GM21528 (cell line): ENCODE measurements around the gene FKBP3.
"Not testable (repeated sequence)": the region's sequence is repeated elsewhere in the genome, so short reads cannot be mapped to it uniquely, and the experiment has no call there.

Experiments
- ATAC-seq: cut with Tn5 transposase; IDR thresholded peaks from one replicate; pipeline ENCODE4 v1.9.1; 2021; ENCODE audit warnings: mild to moderate bottlenecking, moderate library complexity; ENCODE audit not compliant: unreplicated experiment, low FRiP score

FKBP3 gene

GRCh38 chr14:45114327-45114726, 20.0 kb downstream of the FKBP3 start:
- ATAC-seq, result no peak

- ATAC-seq, result no peak
Observed at GRCh38 chr14:45112896-45113781, 21.1 kb downstream of the FKBP3 start.

- ATAC-seq, result no peak
Observed at GRCh38 chr14:45104561-45104960, 29.7 kb downstream of the FKBP3 start.

- no peak for ATAC-seq
Observed at GRCh38 chr14:45103806-45104205, 30.5 kb downstream of the FKBP3 start.

GRCh38 chr14:45096218-45096617, 38.1 kb downstream of the FKBP3 start:
- no peak for ATAC-seq

GRCh38 chr14:45095143-45095542, 39.1 kb downstream of the FKBP3 start:
- no peak for ATAC-seq

- ATAC-seq, result no peak
Observed at GRCh38 chr14:45094275-45094674, 40.0 kb downstream of the FKBP3 start.

GRCh38 chr14:45091710-45092109, 42.6 kb downstream of the FKBP3 start:
- no peak for ATAC-seq

GRCh38 chr14:45089813-45090212, 44.5 kb downstream of the FKBP3 start:
- peak; percentile 77 for ATAC-seq

- no peak for ATAC-seq
Observed at GRCh38 chr14:45084946-45085346, 49.3 kb downstream of the FKBP3 start.

- ATAC-seq, result peak; percentile 95
Observed at GRCh38 chr14:45083976-45084722, 50.1 kb downstream of the FKBP3 start, which contains the start of gene PRPF39. PRPF39 (plus strand) TSS chr14:45084116; CDS start chr14:45095240, 11,124 bp downstream.

GRCh38 chr14:45083617-45083975, 50.7 kb downstream of the FKBP3 start:
- ATAC-seq, result peak; percentile 21

GRCh38 chr14:45082420-45082819, 51.9 kb downstream of the FKBP3 start:
- ATAC-seq, result no peak

GRCh38 chr14:45081096-45081495, 53.2 kb downstream of the FKBP3 start:
- ATAC-seq, result not testable (repeated sequence)

GRCh38 chr14:45080416-45080968, 53.8 kb downstream of the FKBP3 start:
- not testable (repeated sequence) for ATAC-seq

- no peak for ATAC-seq
Observed at GRCh38 chr14:45078323-45078722, 56.0 kb downstream of the FKBP3 start.

- no peak for ATAC-seq
Observed at GRCh38 chr14:45073231-45073879, 60.9 kb downstream of the FKBP3 start.

- ATAC-seq, result no peak
Observed at GRCh38 chr14:45072126-45072525, 62.2 kb downstream of the FKBP3 start.

GRCh38 chr14:45070215-45070614, 64.1 kb downstream of the FKBP3 start:
- ATAC-seq, result no peak

- no peak for ATAC-seq
Observed at GRCh38 chr14:45068396-45068795, 65.9 kb downstream of the FKBP3 start.

GRCh38 chr14:45066667-45067066, 67.6 kb downstream of the FKBP3 start:
- ATAC-seq, result no peak
